Loucy (cell line): Measurements from ENCODE around the gene ZBTB7B.
A peak's percentile ranks its signal among the peaks of the same experiment; 100 is the strongest.

Source experiments
- H2AFZ ChIP-seq: fragments of 200-600 bp; sonication (generic); 2 replicates; pipeline ENCODE4 v1.6.0; 2016; ENCODE audit warnings: antibody characterized with exemption, mild to moderate bottlenecking, low read length, moderate library complexity
- H3F3A ChIP-seq: fragments of 200-600 bp; 2 replicates; pipeline ENCODE4 v1.6.0; 2016; ENCODE audit warnings: antibody characterized with exemption, low read depth, mild to moderate bottlenecking
- H3K27me3 ChIP-seq: fragments of 200-600 bp; sonication (generic); 2 replicates; pipeline ENCODE4 v1.6.1; 2014; ENCODE audit warnings: low read length, mild to moderate bottlenecking; ENCODE audit not compliant: insufficient read depth, poor library complexity, severe bottlenecking
- H3K36me3 ChIP-seq: fragments of 200-600 bp; sonication (generic); 2 replicates; pipeline ENCODE4 v1.6.1; 2016; ENCODE audit warnings: low read length; ENCODE audit not compliant: insufficient read depth
- H3K4me1 ChIP-seq: fragments of 200-600 bp; sonication (generic); 2 replicates; pipeline ENCODE4 v1.5.1; 2014; ENCODE audit warnings: low read length, mild to moderate bottlenecking; ENCODE audit not compliant: insufficient read depth, poor library complexity, severe bottlenecking
- H3K4me2 ChIP-seq: fragments of 200-600 bp; sonication (generic); 2 replicates; pipeline ENCODE4 v1.6.0; 2014; ENCODE audit warnings: antibody characterized with exemption, low read length, low read depth, mild to moderate bottlenecking; ENCODE audit not compliant: poor library complexity, severe bottlenecking
- H3K4me3 ChIP-seq: fragments of 200-600 bp; sonication (generic); 2 replicates; pipeline ENCODE4 v1.5.1; 2014; ENCODE audit warnings: low read length, mild to moderate bottlenecking, mixed read lengths; ENCODE audit not compliant: poor library complexity, severe bottlenecking
- H3K79me2 ChIP-seq: fragments of 200-600 bp; sonication (generic); 2 replicates; pipeline ENCODE4 v1.6.1; 2014; ENCODE audit warnings: low read length; ENCODE audit not compliant: insufficient read depth
- H3K9ac ChIP-seq: fragments of 200-600 bp; sonication (generic); 2 replicates; pipeline ENCODE4 v1.6.0; 2014; ENCODE audit warnings: mild to moderate bottlenecking, low read depth, low read length, moderate library complexity; ENCODE audit not compliant: poor library complexity, severe bottlenecking
- H3K9me2 ChIP-seq: fragments of 200-600 bp; sonication (generic); replicated peaks from 2 replicates; pipeline ENCODE4 v1.6.1; 2016; ENCODE audit warnings: low read depth, low read length, mixed read lengths
- H3K9me3 ChIP-seq: fragments of 200-600 bp; sonication (generic); 2 replicates; pipeline ENCODE4 v1.6.1; 2014; ENCODE audit warnings: mild to moderate bottlenecking, antibody characterized with exemption, low read length, low read depth; ENCODE audit not compliant: insufficient read depth
- H4K20me1 ChIP-seq: fragments of 200-600 bp; sonication (generic); 2 replicates; pipeline ENCODE4 v1.6.0; 2014; ENCODE audit warnings: antibody characterized with exemption, low read length, mild to moderate bottlenecking; ENCODE audit not compliant: insufficient read depth, poor library complexity, severe bottlenecking
- CTCF ChIP-seq: fragments of 200-600 bp; sonication (generic); conservative IDR thresholded peaks from 2 replicates; pipeline ENCODE4 v1.5.1; 2014; ENCODE audit warnings: mild to moderate bottlenecking, antibody characterized with exemption, low read length
- EZH2phosphoT487 ChIP-seq: fragments of 200-600 bp; IDR thresholded peaks from 2 replicates; pipeline ENCODE4 v1.6.1; 2018; ENCODE audit warnings: antibody characterized with exemption, mild to moderate bottlenecking, moderate library complexity, borderline replicate concordance

Gene ZBTB7B

DNA sequence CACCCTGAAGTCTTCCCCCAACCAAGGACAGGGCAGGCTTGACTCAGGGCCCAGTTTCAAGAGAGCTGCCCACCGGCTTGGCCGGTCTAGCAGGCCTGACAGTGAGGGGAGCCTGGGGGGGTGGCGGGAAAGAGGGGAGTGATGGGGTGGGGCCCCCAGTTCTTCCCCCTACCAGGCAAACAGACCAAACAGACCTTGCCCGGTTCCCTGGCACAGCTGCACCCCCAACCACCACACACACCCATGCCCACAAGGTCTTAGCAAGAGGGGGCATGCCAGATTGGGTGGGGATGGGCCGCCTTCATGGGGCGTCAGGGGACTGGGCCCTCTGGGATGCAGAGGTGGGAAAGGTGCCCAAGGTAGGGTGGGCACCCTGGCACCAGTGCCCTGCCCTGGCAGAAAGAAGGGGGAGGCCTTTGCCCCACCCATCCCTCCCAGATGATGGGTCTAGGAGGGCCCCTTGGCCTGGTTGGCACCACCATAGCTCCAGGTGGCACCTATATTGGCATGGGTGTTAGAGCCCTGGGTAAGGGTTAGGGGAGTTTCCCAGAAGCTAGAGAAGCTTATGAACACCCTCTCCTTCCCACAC lies 8.9 kb downstream of the ZBTB7B start:
- Histone ChIP-seq H3K4me2 (no peak overlapping the region), H3K27me3 (no peaks in the 10 kb centered on the region), H3K4me3 (no peak overlapping the region), H4K20me1 (no peaks in the 10 kb centered on the region), H3K36me3 (no peaks in the 10 kb centered on the region), H3K9me2 (no peaks in the 10 kb centered on the region), H2AFZ (no peak overlapping the region), H3K9ac (no peak overlapping the region), H3K79me2 (no peaks in the 10 kb centered on the region), H3F3A (no peaks in the 10 kb centered on the region), H3K4me1 (peaks cover 49% of the 10 kb centered on the region), H3K9me3 (no peaks in the 10 kb centered on the region)
- TF ChIP-seq EZH2phosphoT487 (no peak), CTCF (no peak)

DNA sequence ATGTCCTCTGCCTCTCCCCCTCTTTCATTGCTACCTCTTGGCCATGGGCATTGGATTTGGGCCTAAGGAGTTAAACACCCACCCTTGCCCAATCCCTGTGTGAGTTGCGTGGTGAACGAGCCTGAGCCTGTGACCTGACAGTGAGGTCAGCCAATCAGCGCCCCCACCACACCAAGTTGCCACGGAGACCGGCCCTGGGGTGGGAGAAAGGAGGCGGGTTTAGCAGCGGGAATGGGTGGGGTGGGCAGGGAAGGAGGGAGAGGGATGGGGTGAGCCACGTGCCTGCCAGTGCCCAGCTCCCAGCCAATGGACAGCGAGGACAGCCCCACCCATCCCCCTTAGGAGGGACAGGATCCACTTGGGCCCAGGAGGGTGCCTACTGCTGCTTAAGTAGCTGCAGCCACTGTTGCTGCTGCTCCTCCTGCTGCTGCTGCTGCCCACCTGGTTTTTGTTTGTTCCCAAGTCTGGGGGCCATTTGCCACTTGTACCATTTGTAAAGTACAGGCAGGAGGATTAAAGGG lies 9.5 kb downstream of the ZBTB7B start:
- no peak overlapping the region for H3K4me3 ChIP-seq
- peak overlapping the region; percentile 28 for H3K9ac ChIP-seq
- H3K4me1 ChIP-seq = peaks cover 47% of the 10 kb centered on the region
- H3K4me2 ChIP-seq = peak overlapping the region; percentile 49
- TF ChIP-seq EZH2phosphoT487 = no peak
- no peak for TF ChIP-seq CTCF
- no peaks in the 10 kb centered on the region for H3K9me2 ChIP-seq
- no peaks in the 10 kb centered on the region for H3F3A ChIP-seq
- H2AFZ ChIP-seq = no peak overlapping the region
- no peaks in the 10 kb centered on the region for H3K9me3 ChIP-seq
- H3K27me3 ChIP-seq = no peaks in the 10 kb centered on the region
- H4K20me1 ChIP-seq = no peaks in the 10 kb centered on the region
- no peaks in the 10 kb centered on the region for H3K79me2 ChIP-seq
- H3K36me3 ChIP-seq = no peaks in the 10 kb centered on the region

- peak overlapping the region; percentile 28 for H3K9ac ChIP-seq
- peak overlapping the region; percentile 49 for H3K4me2 ChIP-seq
- H3K9me3 ChIP-seq = no peaks in the 10 kb centered on the region
- H2AFZ ChIP-seq = no peak overlapping the region
- H3K9me2 ChIP-seq = no peaks in the 10 kb centered on the region
- H3F3A ChIP-seq = no peaks in the 10 kb centered on the region
- no peaks in the 10 kb centered on the region for H3K36me3 ChIP-seq
- peaks cover 51% of the 10 kb centered on the region for H3K4me1 ChIP-seq
- no peaks in the 10 kb centered on the region for H3K79me2 ChIP-seq
- TF ChIP-seq CTCF (no peak), EZH2phosphoT487 (no peak)
- no peak overlapping the region for H3K4me3 ChIP-seq
- H3K27me3 ChIP-seq = no peaks in the 10 kb centered on the region
- H4K20me1 ChIP-seq = no peaks in the 10 kb centered on the region
These were observed 10.4 kb downstream of the ZBTB7B start for GRCh38 chr1:155012776-155013602.
